ENCODE results near the gene SYNGAP1.

DNA sequence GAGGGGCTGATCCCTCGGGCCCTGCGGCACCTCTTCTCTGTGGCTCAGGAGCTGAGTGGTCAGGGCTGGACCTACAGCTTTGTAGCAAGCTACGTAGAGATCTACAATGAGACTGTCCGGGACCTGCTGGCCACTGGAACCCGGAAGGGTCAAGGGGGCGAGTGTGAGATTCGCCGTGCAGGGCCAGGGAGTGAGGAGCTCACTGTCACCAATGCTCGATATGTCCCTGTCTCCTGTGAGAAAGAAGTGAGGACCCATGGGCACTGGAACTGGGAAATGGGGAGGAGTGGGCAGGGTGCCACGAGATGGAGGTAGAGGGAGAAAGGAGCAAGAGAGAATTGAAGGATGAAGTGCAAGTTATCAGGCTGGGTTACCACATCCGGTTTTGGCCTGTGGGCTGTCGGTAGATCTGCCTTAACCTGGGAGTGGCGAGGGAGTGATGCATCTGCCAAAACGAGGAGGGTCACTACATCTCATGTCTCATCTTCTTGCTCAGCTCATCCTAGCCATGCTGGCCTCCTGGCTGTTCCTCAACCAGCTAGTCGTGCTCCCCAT, 14.4 kb upstream of the SYNGAP1 start:
- TF ChIP-seq, protein P1, sequence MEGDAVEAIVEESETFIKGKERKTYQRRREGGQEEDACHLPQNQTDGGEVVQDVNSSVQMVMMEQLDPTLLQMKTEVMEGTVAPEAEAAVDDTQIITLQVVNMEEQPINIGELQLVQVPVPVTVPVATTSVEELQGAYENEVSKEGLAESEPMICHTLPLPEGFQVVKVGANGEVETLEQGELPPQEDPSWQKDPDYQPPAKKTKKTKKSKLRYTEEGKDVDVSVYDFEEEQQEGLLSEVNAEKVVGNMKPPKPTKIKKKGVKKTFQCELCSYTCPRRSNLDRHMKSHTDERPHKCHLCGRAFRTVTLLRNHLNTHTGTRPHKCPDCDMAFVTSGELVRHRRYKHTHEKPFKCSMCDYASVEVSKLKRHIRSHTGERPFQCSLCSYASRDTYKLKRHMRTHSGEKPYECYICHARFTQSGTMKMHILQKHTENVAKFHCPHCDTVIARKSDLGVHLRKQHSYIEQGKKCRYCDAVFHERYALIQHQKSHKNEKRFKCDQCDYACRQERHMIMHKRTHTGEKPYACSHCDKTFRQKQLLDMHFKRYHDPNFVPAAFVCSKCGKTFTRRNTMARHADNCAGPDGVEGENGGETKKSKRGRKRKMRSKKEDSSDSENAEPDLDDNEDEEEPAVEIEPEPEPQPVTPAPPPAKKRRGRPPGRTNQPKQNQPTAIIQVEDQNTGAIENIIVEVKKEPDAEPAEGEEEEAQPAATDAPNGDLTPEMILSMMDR (IDR thresholded peaks at IDR 0.05), result no peak
- no peak for TF ChIP-seq EZH2phosphoT487 (IDR thresholded peaks at IDR 0.05)
